HUES48 (cell line): ENCODE measurements around the gene TSPAN31.

ENCODE experiments used
- H3K27ac ChIP-seq: one replicate; pipeline ENCODE4 v1.7.0; 2013; ENCODE audit warnings: low read depth, low read length, inconsistent platforms
- H3K27me3 ChIP-seq: 2 replicates; pipeline ENCODE4 v1.6.1; 2013; ENCODE audit warnings: mild to moderate bottlenecking, low read length; ENCODE audit not compliant: control insufficient read depth, insufficient read depth
- H3K36me3 ChIP-seq: 2 replicates; pipeline ENCODE4 v1.6.1; 2013; ENCODE audit warnings: low read length; ENCODE audit not compliant: control insufficient read depth, insufficient read depth
- H3K4me1 ChIP-seq: 2 replicates; pipeline ENCODE4 v1.6.1; 2013; ENCODE audit warnings: mild to moderate bottlenecking, low read length; ENCODE audit not compliant: control insufficient read depth, insufficient read depth
- H3K4me3 ChIP-seq: 2 replicates; pipeline ENCODE4 v1.5.1; 2013; ENCODE audit warnings: mild to moderate bottlenecking, low read depth, low read length
- H3K9ac ChIP-seq: 2 replicates; pipeline ENCODE4 v1.6.1; 2013; ENCODE audit warnings: mild to moderate bottlenecking, low read depth, low read length, moderate library complexity
- H3K9me3 ChIP-seq: 2 replicates; pipeline ENCODE4 v1.6.1; 2013; ENCODE audit warnings: low read length; ENCODE audit not compliant: control insufficient read depth, insufficient read depth

The TSPAN31 gene

GRCh38 chr12:57765698-57766463 is 21.0 kb downstream of the TSPAN31 start:
- no peak overlapping the region for H3K27ac ChIP-seq
- peaks cover 32% of the 10 kb centered on the region for H3K36me3 ChIP-seq
- H3K9me3 ChIP-seq: no peaks in the 10 kb centered on the region
- peaks cover 50% of the 10 kb centered on the region for H3K27me3 ChIP-seq
- no peak overlapping the region for H3K9ac ChIP-seq
- peak overlapping the region; percentile 67 for H3K4me3 ChIP-seq
- peaks cover 31% of the 10 kb centered on the region for H3K4me1 ChIP-seq

- H3K4me1 ChIP-seq: peaks cover 31% of the 10 kb centered on the region
- peaks cover 33% of the 10 kb centered on the region for H3K36me3 ChIP-seq
- no peak within 1 kb of the TSS for H3K9ac ChIP-seq
- H3K27me3 ChIP-seq: peaks cover 50% of the 10 kb centered on the region
- H3K9me3 ChIP-seq: no peaks in the 10 kb centered on the region
- H3K27ac ChIP-seq: peak within 1 kb of the TSS; percentile 70
- peak within 1 kb of the TSS; percentile 67 for H3K4me3 ChIP-seq
Measured at GRCh38 chr12:57766464-57767304, 21.8 kb downstream of the TSPAN31 start, which contains the start of gene CYP27B1. CYP27B1 (minus strand) TSS chr12:57767078; CDS start chr12:57767041, 37 bp downstream.

GRCh38 chr12:57767305-57767698 is 22.5 kb downstream of the TSPAN31 start:
- no peaks in the 10 kb centered on the region for H3K9me3 ChIP-seq
- peak overlapping the region; percentile 67 for H3K4me3 ChIP-seq
- H3K9ac ChIP-seq: no peak overlapping the region
- peaks cover 31% of the 10 kb centered on the region for H3K4me1 ChIP-seq
- H3K27ac ChIP-seq: peak overlapping the region; percentile 70
- peaks cover 33% of the 10 kb centered on the region for H3K36me3 ChIP-seq
- H3K27me3 ChIP-seq: peaks cover 50% of the 10 kb centered on the region

GRCh38 chr12:57767876-57768275 is 23.0 kb downstream of the TSPAN31 start:
- Histone ChIP-seq H3K9ac (no peak overlapping the region), H3K36me3 (peaks cover 33% of the 10 kb centered on the region), H3K9me3 (no peaks in the 10 kb centered on the region), H3K4me1 (peaks cover 31% of the 10 kb centered on the region), H3K27ac (no peak overlapping the region), H3K4me3 (no peak overlapping the region), H3K27me3 (peaks cover 45% of the 10 kb centered on the region)

- Histone ChIP-seq H3K9me3 (no peaks in the 10 kb centered on the region), H3K9ac (no peak overlapping the region), H3K27ac (no peak overlapping the region), H3K4me1 (peaks cover 17% of the 10 kb centered on the region), H3K36me3 (peaks cover 33% of the 10 kb centered on the region), H3K27me3 (peaks cover 33% of the 10 kb centered on the region), H3K4me3 (no peak overlapping the region)
Measured at GRCh38 chr12:57769594-57769993, 24.8 kb downstream of the TSPAN31 start.

GRCh38 chr12:57770734-57771133 is 25.9 kb downstream of the TSPAN31 start:
- H3K36me3 ChIP-seq: peaks cover 33% of the 10 kb centered on the region
- no peak overlapping the region for H3K27ac ChIP-seq
- peaks cover 12% of the 10 kb centered on the region for H3K4me1 ChIP-seq
- peaks cover 22% of the 10 kb centered on the region for H3K27me3 ChIP-seq
- no peak overlapping the region for H3K9ac ChIP-seq
- H3K4me3 ChIP-seq: 0 out of 2 replicates have a peak overlapping the region, but pooled peaks have one; percentile 97
- H3K9me3 ChIP-seq: no peaks in the 10 kb centered on the region

GRCh38 chr12:57771236-57771872 is 26.5 kb downstream of the TSPAN31 start:
- Histone ChIP-seq H3K27ac (peak overlapping the region; percentile 98), H3K9me3 (no peaks in the 10 kb centered on the region), H3K36me3 (peaks cover 33% of the 10 kb centered on the region), H3K4me1 (peaks cover 7% of the 10 kb centered on the region), H3K27me3 (peaks cover 15% of the 10 kb centered on the region), H3K9ac (peak overlapping the region; percentile 100), H3K4me3 (peak overlapping the region; percentile 97)

GRCh38 chr12:57771873-57772428 is 27.1 kb downstream of the TSPAN31 start, which contains the start of gene METTL1:
METTL1 (minus strand) TSS chr12:57772105; CDS start chr12:57772083, 22 bp downstream.
- Histone ChIP-seq H3K9me3 (no peaks in the 10 kb centered on the region), H3K27ac (peak within 1 kb of the TSS; percentile 98), H3K4me1 (peaks cover 4% of the 10 kb centered on the region; the same call in 1 of the 2 replicates), H3K4me3 (peak within 1 kb of the TSS; percentile 97), H3K9ac (peak within 1 kb of the TSS; percentile 100), H3K36me3 (peaks cover 33% of the 10 kb centered on the region), H3K27me3 (peaks cover 9% of the 10 kb centered on the region)

- Histone ChIP-seq H3K27ac (peak within 1 kb of the TSS; percentile 98), H3K9ac (peak within 1 kb of the TSS; percentile 100), H3K4me3 (peak within 1 kb of the TSS; percentile 97), H3K27me3 (peaks cover 6% of the 10 kb centered on the region; the same call in 1 of the 2 replicates), H3K36me3 (peaks cover 33% of the 10 kb centered on the region), H3K9me3 (no peaks in the 10 kb centered on the region), H3K4me1 (no peaks in the 10 kb centered on the region)
Measured at GRCh38 chr12:57772429-57773322, 27.8 kb downstream of the TSPAN31 start, which contains the start of gene EEF1AKMT3. EEF1AKMT3 (plus strand) TSS chr12:57772614; CDS start chr12:57772725, 111 bp downstream.
